Karpas-422 (cell line): ENCODE data around the gene FLYWCH2. TPM values are rescaled to one million over a fixed set of nuclear protein-coding genes. Genes with fewer than 3 reads are reported as not detected.

ENCODE experiments used
- DNase-seq: peaks from one replicate; pipeline ENCODE4 v3.0.0-alpha.2; 2015
- H2AFZ ChIP-seq: fragments of 200-600 bp; sonication (generic); 2 replicates; pipeline ENCODE4 v1.6.1; 2014; ENCODE audit warnings: antibody characterized with exemption, low read length, mixed read lengths
- H3K27ac ChIP-seq: fragments of 200-600 bp; sonication (generic); 2 replicates; pipeline ENCODE4 v1.5.1; 2014; ENCODE audit warnings: mild to moderate bottlenecking, low read length, moderate library complexity
- H3K27me3 ChIP-seq: fragments of 200-600 bp; sonication (generic); 2 replicates; pipeline ENCODE4 v1.6.1; 2014; ENCODE audit warnings: low read length, mixed read lengths
- H3K36me3 ChIP-seq: fragments of 200-600 bp; sonication (generic); 2 replicates; pipeline ENCODE4 v1.6.1; 2014; ENCODE audit warnings: low read length, mixed read lengths; ENCODE audit not compliant: insufficient read depth
- H3K4me1 ChIP-seq: fragments of 200-600 bp; sonication (generic); 2 replicates; pipeline ENCODE4 v1.6.1; 2014; ENCODE audit warnings: mild to moderate bottlenecking, low read length, mixed read lengths
- H3K4me2 ChIP-seq: fragments of 200-600 bp; sonication (generic); 2 replicates; pipeline ENCODE4 v1.6.1; 2014; ENCODE audit warnings: low read length, low read depth, mild to moderate bottlenecking; ENCODE audit not compliant: poor library complexity, severe bottlenecking
- H3K4me3 ChIP-seq: fragments of 200-600 bp; sonication (generic); 2 replicates; pipeline ENCODE4 v1.5.1; 2014; ENCODE audit warnings: mild to moderate bottlenecking, antibody characterized with exemption, low read length, mixed read lengths
- H3K79me2 ChIP-seq: fragments of 200-600 bp; sonication (generic); 2 replicates; pipeline ENCODE4 v1.6.1; 2014; ENCODE audit warnings: mild to moderate bottlenecking, low read length, mixed read lengths
- H3K9ac ChIP-seq: fragments of 200-600 bp; sonication (generic); 2 replicates; pipeline ENCODE4 v1.6.0; 2014; ENCODE audit warnings: low read length
- H3K9me2 ChIP-seq: fragments of 200-600 bp; sonication (generic), shearing (Covaris generic); replicated peaks from 2 replicates; pipeline ENCODE4 v1.6.0; 2014; ENCODE audit warnings: mild to moderate bottlenecking, low read length, moderate library complexity; ENCODE audit not compliant: insufficient read depth
- H3K9me3 ChIP-seq: fragments of 300-700, 200-600 bp; sonication (generic); 2 replicates; pipeline ENCODE4 v1.6.1; 2014; ENCODE audit warnings: low read length, mixed read lengths
- H4K20me1 ChIP-seq: fragments of 200-600 bp; sonication (generic); 2 replicates; pipeline ENCODE4 v1.6.1; 2014; ENCODE audit warnings: mild to moderate bottlenecking, antibody characterized with exemption, low read length, low read depth; ENCODE audit not compliant: insufficient read depth
- total RNA-seq: library from RNA; depleted of rRNA; stranded (reverse); fragments of >200 nt; shearing (Covaris generic); gene quantifications from 2 replicates; pipeline ENCODE4 v1.2.3, GENCODE V29; 2014; ENCODE audit warnings: low replicate concordance; rRNA removed

The FLYWCH2 gene, protein sequence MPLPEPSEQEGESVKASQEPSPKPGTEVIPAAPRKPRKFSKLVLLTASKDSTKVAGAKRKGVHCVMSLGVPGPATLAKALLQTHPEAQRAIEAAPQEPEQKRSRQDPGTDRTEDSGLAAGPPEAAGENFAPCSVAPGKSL
- 63.5 and 85.1 TPM in 2 replicates for total RNA-seq

DNA sequence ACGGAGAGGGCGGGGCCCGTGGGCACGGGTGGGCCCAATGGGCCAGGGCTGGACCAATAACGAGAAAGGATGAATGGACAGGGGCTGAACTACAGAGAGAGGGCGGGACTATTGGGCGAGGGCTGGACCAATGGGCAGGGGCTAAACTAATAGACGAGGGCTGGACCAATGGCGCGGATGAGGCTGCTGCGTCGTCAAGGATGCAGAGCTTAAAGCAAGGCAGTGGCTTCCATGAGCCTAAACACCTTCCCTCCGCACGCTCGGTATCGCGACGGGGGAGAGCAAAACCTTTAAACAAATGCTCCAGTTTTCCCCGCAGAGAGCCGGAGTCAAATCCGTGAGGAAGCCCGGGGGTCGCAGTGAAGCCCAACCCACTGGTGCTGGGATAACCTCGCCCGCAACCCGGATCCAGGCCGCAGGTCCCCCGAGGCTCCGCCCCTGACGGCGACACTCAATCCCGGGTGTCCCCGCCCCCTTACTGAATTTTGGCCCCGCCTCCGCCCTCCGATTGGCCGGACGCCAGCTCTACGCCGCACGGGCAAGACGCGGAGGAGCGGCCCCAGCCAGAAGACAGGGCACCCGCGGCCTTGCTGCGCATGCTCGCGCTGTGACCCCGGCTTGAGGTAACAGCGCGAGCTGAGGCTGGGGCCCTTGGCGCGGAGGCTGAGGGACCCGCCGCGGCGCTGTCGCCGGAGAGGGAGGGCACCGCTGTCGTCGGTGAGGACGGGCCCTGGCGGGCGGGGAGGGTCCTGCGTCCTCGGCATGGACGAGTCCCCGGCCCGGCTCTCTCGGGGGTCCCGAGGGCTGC, at the start of gene FLYWCH2:
FLYWCH2 (plus strand) TSS at position 566 of the 808 bp plus-strand sequence. CDS start 13,235 bp downstream, outside the sequence.
- H3K9ac ChIP-seq: peak within 1 kb of the TSS; percentile 88
- peak within 1 kb of the TSS; percentile 64; the same call in 1 of the 2 replicates for H2AFZ ChIP-seq
- H3K36me3 ChIP-seq: no peaks in the 10 kb centered on the region
- H3K27ac ChIP-seq: peak within 1 kb of the TSS; percentile 51
- peak; percentile 99 for DNase-seq
- peaks cover 9% of the 10 kb centered on the region for H3K4me1 ChIP-seq
- H3K4me3 ChIP-seq: peak within 1 kb of the TSS; percentile 92
- no peaks in the 10 kb centered on the region; the same call in 1 of the 2 replicates for H3K9me3 ChIP-seq
- H3K9me2 ChIP-seq: no peaks in the 10 kb centered on the region
- H3K79me2 ChIP-seq: peaks cover 17% of the 10 kb centered on the region
- no peaks in the 10 kb centered on the region for H4K20me1 ChIP-seq
- H3K4me2 ChIP-seq: peak within 1 kb of the TSS; percentile 90
- H3K27me3 ChIP-seq: no peaks in the 10 kb centered on the region

DNA sequence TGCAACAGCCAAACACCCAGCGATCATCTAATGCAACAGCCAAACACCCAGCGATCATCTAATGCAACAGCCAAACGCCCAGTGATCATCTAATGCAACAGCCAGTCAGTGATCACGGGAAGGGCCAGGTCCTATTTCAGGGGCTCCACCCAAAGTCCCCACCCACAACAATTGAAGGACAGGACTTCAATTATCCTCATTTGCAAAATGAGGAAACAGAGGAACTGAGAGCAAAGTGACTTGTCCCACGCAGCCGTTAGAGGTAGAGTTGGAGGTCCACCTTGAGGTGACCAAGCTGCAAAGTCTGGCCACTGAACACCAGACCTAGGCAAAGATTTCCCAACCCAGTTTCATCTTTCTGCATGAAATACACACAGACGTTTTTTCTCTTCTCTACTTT, 49.2 kb upstream of the FLYWCH2 start:
- no peaks in the 10 kb centered on the region for H3K4me1 ChIP-seq
- no peaks in the 10 kb centered on the region for H3K79me2 ChIP-seq
- H4K20me1 ChIP-seq: no peaks in the 10 kb centered on the region
- no peaks in the 10 kb centered on the region for H3K9me3 ChIP-seq
- DNase-seq: peak; percentile 50
- no peaks in the 10 kb centered on the region for H3K27me3 ChIP-seq
- H3K36me3 ChIP-seq: no peaks in the 10 kb centered on the region
- no peak overlapping the region for H2AFZ ChIP-seq
- no peak overlapping the region for H3K27ac ChIP-seq
- H3K9me2 ChIP-seq: no peaks in the 10 kb centered on the region
- no peak overlapping the region for H3K9ac ChIP-seq
- H3K4me2 ChIP-seq: no peak overlapping the region
- no peak overlapping the region for H3K4me3 ChIP-seq

DNA sequence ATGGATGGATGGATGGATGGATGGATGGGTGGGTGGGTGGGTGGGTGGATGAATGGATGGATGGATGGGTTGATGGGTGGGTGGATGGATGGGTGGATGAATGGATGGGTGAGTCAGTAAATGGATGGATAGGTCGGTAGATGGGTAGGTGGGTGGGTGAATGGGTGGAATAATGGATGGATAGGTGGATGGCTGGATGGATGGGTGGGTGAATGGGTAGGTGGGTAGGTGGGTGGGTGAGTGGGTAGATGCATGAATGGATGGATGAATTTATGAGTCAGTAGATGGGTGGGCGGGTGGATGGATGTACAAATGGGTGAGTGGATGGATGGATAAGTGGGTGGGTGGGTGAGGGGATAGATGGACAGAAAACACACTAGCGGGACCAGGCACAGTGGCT, 48.0 kb upstream of the FLYWCH2 start:
- H3K36me3 ChIP-seq: no peaks in the 10 kb centered on the region
- H3K9me3 ChIP-seq: no peaks in the 10 kb centered on the region
- H3K27me3 ChIP-seq: no peaks in the 10 kb centered on the region
- no peaks in the 10 kb centered on the region for H3K4me1 ChIP-seq
- H3K9me2 ChIP-seq: no peaks in the 10 kb centered on the region
- no peak overlapping the region for H2AFZ ChIP-seq
- no peak overlapping the region for H3K9ac ChIP-seq
- no peak overlapping the region for H3K27ac ChIP-seq
- no peaks in the 10 kb centered on the region for H3K79me2 ChIP-seq
- DNase-seq: no peak
- no peak overlapping the region for H3K4me2 ChIP-seq
- no peaks in the 10 kb centered on the region for H4K20me1 ChIP-seq
- no peak overlapping the region for H3K4me3 ChIP-seq

DNA sequence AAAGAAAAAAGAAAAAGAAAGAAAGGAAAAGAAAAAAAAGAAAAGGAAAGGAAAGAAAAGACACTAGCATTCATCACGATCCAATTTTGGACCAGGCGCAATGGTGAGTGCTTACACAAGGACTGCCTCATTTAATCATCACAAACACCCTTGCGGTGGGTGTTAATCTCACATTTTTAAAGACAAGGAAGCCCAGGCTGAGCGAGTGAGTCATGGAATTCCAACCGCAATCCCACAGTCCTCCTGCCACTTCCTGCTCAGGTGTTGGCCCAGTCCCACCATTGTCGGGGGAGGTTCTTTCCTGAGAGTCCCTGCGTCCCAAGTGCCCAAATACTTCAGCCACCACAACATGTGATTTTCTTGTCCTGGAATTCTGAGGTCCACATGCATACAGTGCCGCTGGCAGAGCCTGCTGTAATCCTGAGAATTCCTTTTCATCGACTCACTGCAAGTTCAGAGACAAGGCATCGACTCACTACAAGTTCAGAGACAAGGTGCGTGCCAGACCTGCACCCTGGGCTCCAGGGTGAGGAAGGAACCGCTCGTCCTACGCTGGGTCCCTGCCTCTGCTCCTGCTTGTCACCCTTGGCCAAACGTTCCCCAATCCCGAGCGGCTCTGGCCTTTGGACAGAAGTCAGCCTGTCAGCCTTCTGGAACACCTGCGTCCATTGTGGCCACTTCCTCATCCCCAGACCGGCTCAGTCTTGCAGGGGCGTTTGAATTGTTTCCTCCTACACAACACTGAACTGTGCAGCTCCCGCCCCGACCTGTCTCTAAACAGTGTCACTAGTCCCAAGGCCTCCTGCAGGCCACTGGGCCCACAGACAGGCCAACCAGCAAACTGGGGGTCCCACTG, 47.1 kb upstream of the FLYWCH2 start:
- Histone ChIP-seq H3K4me3 (no peak overlapping the region), H3K27me3 (no peaks in the 10 kb centered on the region), H3K79me2 (no peaks in the 10 kb centered on the region), H3K9me3 (no peaks in the 10 kb centered on the region), H2AFZ (no peak overlapping the region), H3K27ac (no peak overlapping the region), H3K9ac (no peak overlapping the region), H3K9me2 (no peaks in the 10 kb centered on the region), H3K4me2 (no peak overlapping the region), H3K36me3 (no peaks in the 10 kb centered on the region), H4K20me1 (no peaks in the 10 kb centered on the region), H3K4me1 (no peaks in the 10 kb centered on the region)
- no peak for DNase-seq

DNA sequence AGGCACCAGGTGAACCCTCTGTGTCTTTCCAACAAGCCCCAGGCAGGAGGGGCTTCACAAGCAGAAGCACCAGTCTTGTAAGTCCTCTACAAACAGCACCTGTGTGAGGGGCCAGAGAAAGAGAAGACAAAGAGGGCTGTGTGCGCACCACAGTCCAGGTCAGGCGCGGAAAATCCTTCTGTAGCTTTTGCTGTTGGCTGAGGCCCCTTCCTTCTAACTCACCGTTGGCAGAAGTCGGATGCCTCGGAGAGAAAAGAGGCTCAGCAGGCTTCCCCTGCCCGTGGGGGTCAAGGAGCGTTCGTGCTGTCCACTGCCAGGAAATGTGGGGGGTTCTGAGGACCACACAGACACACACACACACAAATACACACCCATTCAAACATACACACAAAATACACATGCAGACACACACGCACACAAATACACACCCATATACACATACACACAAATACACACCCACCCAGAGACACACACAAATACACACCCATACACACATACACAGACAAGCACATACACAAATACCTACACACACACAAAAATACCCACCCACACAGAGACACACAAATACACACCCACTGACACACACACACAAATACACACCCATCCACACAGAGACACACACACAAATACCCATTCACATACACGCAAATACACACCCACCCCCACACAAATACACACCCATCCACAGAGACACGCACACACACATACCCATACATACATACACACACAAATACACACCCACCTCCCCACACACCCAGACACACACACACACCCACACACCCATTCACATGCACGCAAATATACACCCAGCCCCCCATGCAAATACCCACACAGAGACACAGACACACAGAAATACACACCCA, 46.1 kb upstream of the FLYWCH2 start:
- no peak overlapping the region for H3K9ac ChIP-seq
- no peaks in the 10 kb centered on the region for H3K27me3 ChIP-seq
- no peak overlapping the region for H3K27ac ChIP-seq
- no peaks in the 10 kb centered on the region for H4K20me1 ChIP-seq
- no peak for DNase-seq
- H3K4me3 ChIP-seq: no peak overlapping the region
- H3K79me2 ChIP-seq: no peaks in the 10 kb centered on the region
- H3K4me1 ChIP-seq: no peaks in the 10 kb centered on the region
- no peak overlapping the region for H3K4me2 ChIP-seq
- H3K36me3 ChIP-seq: no peaks in the 10 kb centered on the region
- H2AFZ ChIP-seq: no peak overlapping the region
- no peaks in the 10 kb centered on the region for H3K9me2 ChIP-seq
- H3K9me3 ChIP-seq: no peaks in the 10 kb centered on the region

DNA sequence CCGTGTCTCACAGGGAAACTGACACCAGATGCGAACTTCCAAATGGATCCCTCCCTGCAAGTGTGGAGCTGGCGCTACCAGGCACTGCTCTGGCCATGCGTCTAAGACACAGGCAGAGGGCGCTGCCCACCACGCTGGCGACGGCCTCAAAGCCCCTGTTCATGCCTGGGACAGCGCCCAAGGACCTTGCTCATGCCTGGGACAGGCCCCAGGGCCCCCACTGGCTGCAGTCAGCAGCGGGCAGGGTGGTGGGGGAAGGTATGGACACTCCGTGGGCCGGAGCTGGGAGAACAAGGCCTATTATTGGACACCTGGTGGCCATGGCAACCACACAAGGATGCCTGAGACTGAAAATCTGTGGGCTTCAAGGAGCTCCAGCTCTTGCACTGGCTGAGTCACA, 44.1 kb upstream of the FLYWCH2 start:
- Histone ChIP-seq H3K9me2 (no peaks in the 10 kb centered on the region), H3K27ac (no peak overlapping the region), H4K20me1 (no peaks in the 10 kb centered on the region), H3K36me3 (no peaks in the 10 kb centered on the region), H3K9ac (no peak overlapping the region), H3K9me3 (no peaks in the 10 kb centered on the region), H3K27me3 (no peaks in the 10 kb centered on the region), H3K4me2 (no peak overlapping the region), H3K79me2 (no peaks in the 10 kb centered on the region), H2AFZ (no peak overlapping the region), H3K4me1 (no peaks in the 10 kb centered on the region), H3K4me3 (no peak overlapping the region)
- DNase-seq: peak; percentile 88

DNA sequence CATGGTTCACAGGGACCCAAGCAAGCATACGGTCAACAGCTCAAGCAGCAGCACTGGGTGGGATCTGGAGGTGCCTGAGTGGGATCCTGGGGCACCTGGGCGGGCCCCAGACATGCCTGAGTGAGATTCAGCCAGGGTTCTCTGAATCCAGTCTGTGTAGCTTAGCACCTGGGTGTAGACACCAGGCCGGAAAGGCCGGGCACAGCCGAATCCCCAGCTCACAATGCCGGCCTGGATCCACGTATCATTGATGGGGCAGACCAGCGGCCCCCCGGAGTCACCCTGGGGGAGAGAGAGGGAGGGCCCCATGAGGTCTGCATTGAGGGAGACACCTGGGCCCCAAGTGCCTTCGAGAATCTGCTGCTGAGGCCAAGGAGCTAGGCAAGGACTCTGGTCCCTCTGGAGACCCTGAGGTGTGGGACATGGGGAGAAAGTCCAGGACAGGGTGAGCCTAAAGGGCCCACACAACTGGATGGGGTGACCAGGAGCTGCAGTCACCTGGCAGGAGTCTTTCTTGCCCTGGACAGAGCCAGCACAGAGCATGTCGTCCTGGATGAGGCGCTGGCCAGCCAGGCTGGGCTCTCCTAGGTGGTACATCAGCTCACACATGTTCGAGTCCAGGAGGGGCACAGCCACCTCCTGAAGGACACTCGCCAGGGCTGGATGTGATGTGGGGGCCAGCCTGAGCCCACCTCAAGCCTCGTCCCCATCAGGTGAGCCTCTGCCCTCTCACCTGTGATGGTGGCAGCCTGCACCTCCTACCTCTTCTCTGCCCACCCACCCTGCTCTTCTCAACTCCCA, 43.2 kb upstream of the FLYWCH2 start:
- Histone ChIP-seq H3K9me3 (no peaks in the 10 kb centered on the region), H4K20me1 (no peaks in the 10 kb centered on the region), H3K4me2 (no peak overlapping the region), H3K27me3 (no peaks in the 10 kb centered on the region), H3K9me2 (no peaks in the 10 kb centered on the region), H3K9ac (no peak overlapping the region), H3K4me1 (peaks cover 3% of the 10 kb centered on the region), H3K79me2 (no peaks in the 10 kb centered on the region), H3K36me3 (no peaks in the 10 kb centered on the region), H3K27ac (no peak overlapping the region), H2AFZ (no peak overlapping the region), H3K4me3 (no peak overlapping the region)
- no peak for DNase-seq
